ENCODE results near the gene ATP1A3.
"Not testable (repeated sequence)": the region's sequence is repeated elsewhere in the genome, so short reads cannot be mapped to it uniquely, and the experiment has no call there.

The ATP1A3 gene

GRCh38 chr19:41993612-41994483 lies at the start of gene ATP1A3:
Gene ATP1A3 (minus strand): TSS chr19:41994230. CDS start chr19:41994076, 154 bp downstream.
- H3K4me3 ChIP-seq (ENCODE audit: low read length): peak within 1 kb of the TSS; percentile 44
- peak; percentile 44 for DNase-seq (ENCODE audit: low read depth)
- TF ChIP-seq CTCF (conservative IDR thresholded peaks at IDR 0.05; ENCODE audit: low read depth, low read length): no peak

GRCh38 chr19:42042455-42043170 lies 48.6 kb upstream of the ATP1A3 start:
- no peak for DNase-seq (ENCODE audit: low read depth)
- no peak for TF ChIP-seq CTCF (conservative IDR thresholded peaks at IDR 0.05; ENCODE audit: low read depth, low read length)
- no peak overlapping the region for H3K4me3 ChIP-seq (ENCODE audit: low read length)

- DNase-seq (ENCODE audit: low read depth); H3K4me3 ChIP-seq (ENCODE audit: low read length): not testable (repeated sequence)
These were observed 46.5 kb upstream of the ATP1A3 start for GRCh38 chr19:42040491-42040890.

GRCh38 chr19:42040031-42040430 lies 46.0 kb upstream of the ATP1A3 start:
- TF ChIP-seq CTCF (conservative IDR thresholded peaks at IDR 0.05; ENCODE audit: low read depth, low read length): no peak
- no peak for DNase-seq (ENCODE audit: low read depth)

GRCh38 chr19:42038666-42039065 lies 44.6 kb upstream of the ATP1A3 start:
- TF ChIP-seq CTCF (conservative IDR thresholded peaks at IDR 0.05; ENCODE audit: low read depth, low read length): no peak
- no peak for DNase-seq (ENCODE audit: low read depth)
- no peak overlapping the region for H3K4me3 ChIP-seq (ENCODE audit: low read length)

More at GRCh38 chr19:42040031-42040430, 46.0 kb upstream of the ATP1A3 start:
- H3K4me3 ChIP-seq (ENCODE audit: low read length): no peak overlapping the region

- DNase-seq (ENCODE audit: low read depth): no peak
- no peak for TF ChIP-seq CTCF (conservative IDR thresholded peaks at IDR 0.05; ENCODE audit: low read depth, low read length)
- H3K4me3 ChIP-seq (ENCODE audit: low read length): no peak overlapping the region
These were observed 43.6 kb upstream of the ATP1A3 start for GRCh38 chr19:42037649-42038048.

GRCh38 chr19:42034640-42035391 lies 40.8 kb upstream of the ATP1A3 start:
- not testable (repeated sequence) for H3K4me3 ChIP-seq (ENCODE audit: low read length); DNase-seq (ENCODE audit: low read depth)
- TF ChIP-seq CTCF (conservative IDR thresholded peaks at IDR 0.05; ENCODE audit: low read depth, low read length): peak; percentile 91
